Fibroblast of peridontal ligament (primary cell): ENCODE data around the gene POU6F2.
A peak's percentile ranks its signal among the peaks of the same experiment; 100 is the strongest.

Source experiments
- DNase-seq: peaks from one replicate; pipeline ENCODE4 v3.0.0-alpha.2; 2010; ENCODE audit errors: extremely low read depth

POU6F2 gene

DNA sequence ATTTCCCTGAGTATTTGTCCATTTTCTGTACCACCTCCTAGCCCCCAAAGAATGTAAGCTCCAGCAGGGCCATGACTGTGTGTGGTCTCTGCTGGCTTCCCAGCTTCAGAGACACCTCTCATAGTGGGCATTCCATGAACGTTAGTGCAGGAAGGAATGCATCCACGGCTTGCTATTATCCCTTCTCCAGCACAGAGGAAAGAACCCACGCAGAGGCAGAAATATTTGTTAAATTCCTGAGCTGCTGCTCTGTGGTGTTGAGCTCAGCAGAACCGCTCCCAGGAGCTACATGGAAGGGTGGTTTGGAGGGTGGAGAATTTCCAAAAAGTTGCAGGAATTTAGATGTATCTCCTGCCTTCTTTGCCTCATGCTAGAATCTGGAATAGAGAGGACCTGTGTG is 275.2 kb downstream of the POU6F2 start:
- DNase-seq: no peak

DNA sequence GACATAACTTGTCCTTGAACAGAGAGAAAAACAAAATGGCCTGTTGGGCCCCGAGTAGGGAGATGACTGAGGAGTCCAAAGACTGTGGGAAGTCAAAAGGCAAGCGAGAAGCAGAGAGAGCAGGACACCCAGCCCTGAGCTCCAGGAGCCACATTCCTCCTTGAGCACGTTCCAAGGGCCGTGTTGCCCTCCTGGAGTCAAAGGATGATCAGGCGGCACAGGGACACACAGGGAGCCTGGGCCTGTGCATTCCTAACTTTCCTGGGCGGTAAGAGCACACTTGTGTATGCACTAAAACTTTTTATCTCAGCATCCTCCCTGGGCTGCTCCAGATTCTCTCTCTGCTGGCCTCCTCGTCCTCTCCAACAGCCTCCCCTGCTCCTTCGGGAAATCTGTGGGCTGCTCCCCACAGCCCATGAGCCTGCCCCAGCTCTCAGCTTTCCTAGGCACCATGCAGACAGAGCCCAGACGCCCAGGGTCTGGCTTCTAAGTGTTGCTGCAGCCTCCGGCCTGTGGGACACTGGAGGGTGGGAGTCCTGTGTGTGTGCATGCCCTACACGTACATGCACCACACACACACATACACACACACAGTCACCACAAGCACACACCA is 281.8 kb downstream of the POU6F2 start:
- DNase-seq: no peak

DNA sequence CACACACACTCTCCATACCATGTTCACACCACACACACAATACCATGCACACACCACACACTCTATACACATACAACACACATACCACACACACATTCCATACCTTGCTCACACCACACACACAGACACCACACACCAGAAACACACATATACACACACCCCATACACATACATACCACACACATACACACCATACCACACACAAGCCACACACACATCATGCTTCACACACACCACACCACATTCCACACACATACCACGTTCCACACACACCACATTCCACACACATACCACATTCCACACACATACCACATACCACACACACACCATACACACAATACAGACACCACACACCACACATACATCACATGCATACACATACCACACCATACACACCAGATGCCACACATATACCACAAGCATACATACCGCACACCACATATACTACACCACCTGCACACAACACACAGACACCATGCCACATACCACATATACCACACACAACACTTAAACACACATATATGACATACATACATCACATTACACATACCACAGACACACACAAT is 282.7 kb downstream of the POU6F2 start:
- no peak for DNase-seq

DNA sequence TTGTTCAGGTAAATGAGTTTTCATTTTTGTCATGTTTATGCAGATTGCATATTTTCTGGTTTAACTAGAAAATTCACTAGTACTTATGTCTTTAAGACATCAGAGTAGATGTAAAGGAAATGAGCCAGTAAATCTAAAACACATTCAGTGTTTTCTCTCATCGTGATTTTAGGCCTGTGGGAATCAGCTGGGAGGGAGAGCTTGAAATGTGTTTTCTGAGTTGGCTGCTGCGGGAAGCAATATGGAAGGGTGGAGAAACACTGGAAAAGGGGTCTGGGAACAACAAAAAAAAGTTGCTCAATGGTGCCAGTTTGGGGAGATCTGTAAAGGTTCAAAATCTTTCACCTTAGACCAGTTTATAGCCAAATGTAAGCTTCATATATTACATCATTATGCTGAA is 284.1 kb downstream of the POU6F2 start:
- DNase-seq: no peak

DNA sequence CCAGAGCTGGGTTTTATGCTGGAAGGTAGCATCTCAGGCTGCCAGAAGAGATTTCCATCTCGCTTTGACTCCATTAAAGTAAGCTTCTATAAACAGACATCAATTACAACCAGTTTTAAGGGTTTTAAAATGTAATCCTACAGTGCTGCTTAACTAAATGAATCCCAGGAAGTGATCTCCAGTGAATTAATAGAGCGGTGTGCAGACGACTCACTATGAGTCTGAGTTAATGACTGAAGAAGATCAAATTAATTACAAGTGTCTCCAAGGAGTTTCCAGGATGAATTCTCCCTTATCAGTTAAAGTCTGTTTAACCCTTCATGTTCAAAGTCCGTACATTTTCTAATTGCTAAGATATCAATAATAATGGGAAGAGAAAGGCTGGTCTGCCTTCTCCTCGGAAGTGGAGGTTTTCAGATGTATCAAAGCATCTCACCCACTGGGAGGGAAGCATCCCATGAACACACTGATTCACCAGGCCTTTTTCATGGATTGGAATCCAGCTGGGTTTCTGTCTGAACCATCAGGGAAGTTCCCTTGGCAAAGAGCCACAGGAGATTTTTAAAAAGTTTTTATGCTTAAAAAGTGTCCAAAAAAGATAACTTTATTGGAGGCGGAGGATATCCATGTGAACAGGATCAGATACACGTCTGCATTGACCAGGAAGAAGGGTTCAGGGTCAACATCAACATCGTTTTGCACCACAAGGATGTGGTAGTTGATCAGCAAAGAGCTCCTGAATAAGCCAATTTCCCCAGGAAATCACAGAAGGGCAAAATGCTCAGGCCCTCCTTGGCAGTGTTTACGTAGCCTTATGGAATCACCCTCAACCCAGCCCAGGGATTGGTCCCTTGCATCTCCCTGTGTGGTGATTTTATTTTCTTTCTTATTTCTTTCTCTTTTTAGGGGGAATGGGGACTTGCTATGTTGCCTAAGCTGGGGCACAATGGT is 288.2 kb downstream of the POU6F2 start:
- no peak for DNase-seq

DNA sequence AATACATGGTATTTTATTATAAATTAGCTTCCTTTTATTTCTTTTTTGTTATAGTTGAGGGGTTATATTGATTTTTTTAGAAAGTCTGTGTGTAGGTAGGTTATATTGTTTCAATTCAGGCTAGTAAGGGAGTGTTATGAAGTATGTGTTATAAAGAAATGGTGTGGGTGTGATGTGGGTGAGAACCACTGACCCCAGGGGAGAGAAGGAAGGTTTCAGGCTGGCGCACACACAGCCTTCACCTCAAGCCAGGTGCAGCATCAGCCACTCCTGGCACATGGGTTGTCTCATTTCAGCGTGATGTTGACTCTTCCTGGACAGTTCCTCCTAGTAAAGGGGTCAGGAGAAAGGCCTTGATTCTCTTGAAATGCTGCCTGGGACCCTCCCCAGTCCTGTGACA is 291.3 kb downstream of the POU6F2 start:
- DNase-seq: no peak

DNA sequence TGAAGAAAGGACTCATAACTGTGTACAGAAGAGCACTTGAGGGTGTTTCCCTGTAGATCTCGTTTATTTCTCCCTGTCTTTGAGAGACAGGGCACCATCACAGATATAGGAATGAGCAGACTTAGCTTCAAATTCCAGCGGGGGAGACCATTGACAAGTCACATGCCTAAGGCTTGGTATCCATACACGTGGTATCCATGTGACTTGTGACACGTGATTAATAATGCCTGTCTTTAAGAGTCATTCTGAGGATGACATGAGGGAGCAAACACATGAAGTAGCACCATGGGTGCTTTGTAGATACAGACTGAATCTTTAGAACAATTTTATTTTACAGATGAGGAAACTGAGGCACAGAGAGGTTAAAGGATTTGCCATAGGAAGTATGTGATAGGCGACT is 292.3 kb downstream of the POU6F2 start:
- DNase-seq: no peak

DNA sequence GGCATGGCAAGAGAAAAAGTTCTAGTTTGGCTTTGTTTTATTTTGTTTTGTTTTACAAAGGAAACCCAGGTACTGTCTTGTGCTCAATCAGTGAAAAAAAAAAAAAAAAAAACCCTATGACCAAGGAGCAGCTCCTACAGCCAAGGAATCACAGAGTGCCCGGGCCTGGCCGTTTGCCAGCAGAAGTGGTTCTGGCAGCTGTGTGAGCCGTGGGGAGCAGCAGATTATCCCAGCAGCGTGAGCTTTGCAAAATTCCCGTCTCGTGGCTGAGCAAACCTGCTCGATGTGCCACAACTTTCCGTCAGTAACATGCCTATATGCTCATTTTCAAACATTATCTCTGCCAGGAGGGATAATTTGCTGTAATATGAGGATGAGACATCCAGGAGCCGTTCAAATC is 293.7 kb downstream of the POU6F2 start:
- DNase-seq: peak; percentile 4

DNA sequence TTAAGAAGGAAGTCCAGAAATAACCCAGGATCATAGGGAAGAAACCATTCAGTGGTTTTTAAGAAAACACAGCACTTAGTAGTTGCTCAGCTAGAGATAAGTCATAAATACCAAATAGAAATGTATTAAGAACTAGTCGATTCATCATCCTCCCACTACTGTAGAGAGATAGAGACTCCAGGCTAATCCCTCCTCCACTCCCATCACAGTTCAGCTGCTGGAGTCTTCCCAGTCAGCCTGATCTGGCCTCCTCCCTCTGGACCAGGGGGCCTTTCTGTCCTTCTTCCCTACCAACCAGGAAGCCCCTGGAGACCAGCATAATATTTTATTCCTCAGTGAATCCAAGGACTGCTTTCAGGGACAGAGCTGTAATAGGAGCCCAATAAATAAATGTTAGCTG is 294.4 kb downstream of the POU6F2 start:
- no peak for DNase-seq

DNA sequence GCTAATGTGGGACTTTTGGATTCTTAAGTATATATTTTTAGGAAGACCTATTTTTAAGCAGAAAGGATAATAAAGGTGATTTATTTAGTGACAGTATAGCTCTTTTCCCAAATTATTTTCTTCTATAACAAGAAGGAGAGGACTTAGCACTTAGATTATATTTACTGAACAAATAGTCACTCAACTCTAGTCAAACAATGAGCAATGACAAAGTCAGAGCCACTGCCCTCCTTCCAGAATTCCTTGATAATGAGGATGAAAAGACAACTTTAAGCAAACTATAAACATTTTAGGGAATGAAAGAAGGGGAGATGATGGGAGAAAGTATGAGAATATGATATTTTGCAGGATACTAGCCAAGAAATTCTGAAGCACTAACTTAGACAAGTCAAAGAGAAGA is 295.0 kb downstream of the POU6F2 start:
- DNase-seq: no peak

DNA sequence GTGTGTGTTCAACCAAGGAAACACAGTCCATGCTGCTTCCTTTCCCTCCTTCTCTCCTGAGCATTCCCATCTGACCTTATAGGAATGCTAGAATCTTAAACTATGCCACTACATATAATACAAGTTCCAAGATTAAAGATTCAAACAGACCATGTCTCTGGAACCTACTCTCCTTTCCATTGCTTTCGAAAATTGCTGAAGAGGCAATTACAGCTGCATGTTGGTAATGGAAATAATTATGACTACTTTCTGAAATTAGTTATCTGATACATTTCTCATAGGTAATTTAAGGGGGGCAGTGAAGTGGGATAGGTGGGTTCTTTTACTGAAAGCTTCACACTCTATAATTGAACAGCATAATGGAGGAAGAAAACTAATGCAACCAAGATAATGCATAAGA is 302.6 kb downstream of the POU6F2 start:
- no peak for DNase-seq

DNA sequence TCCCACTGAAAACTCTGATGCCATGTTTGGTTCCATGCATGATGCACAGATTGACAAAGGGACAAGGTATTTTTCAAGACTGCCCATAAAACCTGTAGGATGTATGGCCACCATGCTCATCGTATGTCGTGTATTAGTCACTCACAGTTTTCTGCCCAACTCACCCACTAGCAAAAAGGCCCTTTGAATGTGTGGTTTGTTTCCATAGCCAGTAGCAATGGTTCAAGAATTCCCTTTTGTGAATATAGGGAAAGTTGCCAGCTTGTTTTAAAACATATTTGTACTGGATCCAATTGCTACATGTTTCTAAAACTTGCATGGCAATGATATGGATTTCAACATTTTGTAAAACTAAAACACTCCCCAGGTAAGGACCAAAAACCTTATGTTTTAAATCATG is 307.5 kb downstream of the POU6F2 start:
- no peak for DNase-seq

DNA sequence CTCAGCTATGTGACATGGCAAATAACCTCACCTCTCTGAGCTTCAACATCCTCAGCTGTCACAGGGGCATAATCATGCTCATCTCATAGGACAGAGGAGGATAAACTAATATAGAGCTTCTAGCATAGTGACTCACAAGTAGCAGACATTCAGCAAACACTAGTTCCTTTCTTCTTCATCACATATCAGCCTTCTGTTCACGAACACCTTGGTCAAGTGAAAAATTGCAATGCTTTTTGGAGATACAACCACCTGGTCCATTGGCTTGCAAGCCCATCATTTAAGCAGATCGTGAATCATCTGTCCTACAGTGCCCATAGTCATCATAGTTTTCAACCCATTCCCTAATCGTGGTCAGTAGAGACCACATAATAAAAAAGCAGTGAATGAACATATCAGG is 310.6 kb downstream of the POU6F2 start:
- no peak for DNase-seq

DNA sequence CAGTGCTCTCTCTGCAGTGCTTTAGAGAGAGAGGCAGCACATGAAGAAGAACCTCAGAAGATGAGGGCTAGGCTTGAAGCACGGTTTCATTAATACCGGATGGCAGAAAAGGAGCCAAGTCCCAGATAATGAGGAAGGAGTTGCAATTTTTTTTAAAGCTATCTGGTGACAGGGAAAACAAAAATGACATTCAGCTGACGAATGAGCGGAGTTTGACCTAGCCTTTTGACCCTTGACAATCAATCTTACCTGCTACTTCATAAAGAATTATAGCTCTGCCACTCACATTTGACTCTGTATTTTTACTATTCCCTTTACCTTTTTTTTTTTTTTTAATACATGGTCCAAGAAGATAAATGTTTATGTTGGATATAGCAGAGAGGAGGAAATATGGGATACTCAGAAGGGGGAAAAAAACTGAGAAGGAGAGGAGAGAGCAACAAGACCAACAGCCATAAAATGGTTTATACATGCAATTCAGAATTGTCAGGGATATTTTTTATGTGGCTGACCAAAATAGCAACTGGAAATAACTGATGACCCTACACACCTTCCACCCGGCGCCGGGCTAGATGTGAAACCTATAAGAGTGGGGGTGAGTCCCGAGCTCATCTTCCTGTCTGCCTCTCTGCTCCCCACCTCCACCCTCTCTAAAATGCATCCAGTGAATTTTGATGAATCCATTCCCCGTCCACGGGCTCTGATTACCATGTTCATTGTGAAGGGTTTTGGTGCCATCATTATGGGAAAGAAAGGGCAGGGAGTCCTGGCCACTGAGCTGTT is 314.1 kb downstream of the POU6F2 start:
- DNase-seq: no peak

DNA sequence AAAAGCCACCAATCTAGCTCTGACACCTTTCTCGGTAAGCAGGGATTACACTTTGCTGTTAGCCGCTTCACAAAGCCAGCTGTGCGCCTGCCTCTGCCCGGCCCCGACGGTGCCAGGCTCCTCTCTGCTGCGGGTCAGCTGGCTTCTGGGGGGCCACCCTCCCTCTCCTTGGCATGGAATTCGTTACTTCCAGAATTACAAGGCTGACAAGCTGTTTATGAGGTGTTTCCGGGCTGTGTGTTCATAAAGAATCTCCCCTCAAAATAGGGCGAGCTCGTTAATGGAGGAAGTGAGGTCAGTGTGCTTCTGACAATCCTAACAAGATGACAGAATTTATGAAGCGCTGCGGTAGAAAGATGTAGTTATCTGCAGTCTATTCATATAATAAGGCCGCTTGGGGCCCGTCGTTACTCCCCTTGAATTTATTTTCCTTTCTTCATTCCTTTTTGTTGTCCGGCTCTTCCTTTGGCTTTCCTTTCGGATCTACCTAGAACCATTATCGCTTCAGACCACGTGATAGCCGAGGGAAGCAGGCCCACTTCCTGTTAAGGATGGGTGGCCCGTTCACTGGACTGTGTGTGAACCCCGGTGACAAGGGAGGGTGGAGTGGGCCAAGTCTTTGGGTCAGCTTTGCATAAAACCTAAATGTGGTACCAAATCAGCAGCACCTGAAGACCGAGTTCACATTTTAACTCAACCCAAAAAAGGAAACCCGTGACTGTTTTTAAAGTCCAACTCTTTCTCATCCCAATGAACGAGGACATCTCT is 315.5 kb downstream of the POU6F2 start:
- no peak for DNase-seq

DNA sequence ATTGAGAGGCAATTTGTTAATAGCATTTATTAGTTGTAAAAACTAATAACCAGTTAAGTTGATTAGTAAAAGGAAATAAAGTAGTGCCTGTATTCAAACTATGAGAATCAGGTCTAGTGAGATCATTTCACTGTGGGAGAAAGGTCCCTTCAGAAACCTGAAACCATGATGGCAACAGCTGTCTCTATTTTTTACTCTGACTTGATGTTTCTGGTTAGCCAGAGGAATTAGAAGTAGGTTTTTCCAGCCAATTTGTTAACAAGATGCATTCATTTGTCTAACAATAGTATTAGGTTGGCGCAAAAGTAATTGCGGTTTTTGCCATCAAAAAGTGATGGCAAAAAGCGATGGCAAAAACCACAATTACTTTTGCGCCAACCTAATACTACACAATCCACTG is 316.3 kb downstream of the POU6F2 start:
- no peak for DNase-seq

DNA sequence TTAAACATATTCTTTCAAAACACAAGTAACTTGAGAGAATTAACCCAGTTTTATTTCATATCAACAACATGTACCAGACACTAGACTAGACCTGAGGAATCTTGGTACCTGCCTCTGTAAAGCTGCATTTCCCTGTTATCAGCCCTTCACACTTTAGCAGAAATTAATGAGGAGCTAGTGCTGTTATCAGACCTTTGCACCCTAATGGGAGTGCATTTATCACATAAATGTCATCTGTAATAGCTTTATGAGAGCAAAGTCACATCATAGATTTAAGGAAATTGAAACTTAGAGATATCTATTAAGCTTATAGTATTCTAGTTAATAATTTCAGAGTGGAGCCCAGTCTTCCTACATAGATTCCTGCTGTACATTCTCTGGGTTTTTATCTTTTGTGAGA is 318.1 kb downstream of the POU6F2 start:
- no peak for DNase-seq

DNA sequence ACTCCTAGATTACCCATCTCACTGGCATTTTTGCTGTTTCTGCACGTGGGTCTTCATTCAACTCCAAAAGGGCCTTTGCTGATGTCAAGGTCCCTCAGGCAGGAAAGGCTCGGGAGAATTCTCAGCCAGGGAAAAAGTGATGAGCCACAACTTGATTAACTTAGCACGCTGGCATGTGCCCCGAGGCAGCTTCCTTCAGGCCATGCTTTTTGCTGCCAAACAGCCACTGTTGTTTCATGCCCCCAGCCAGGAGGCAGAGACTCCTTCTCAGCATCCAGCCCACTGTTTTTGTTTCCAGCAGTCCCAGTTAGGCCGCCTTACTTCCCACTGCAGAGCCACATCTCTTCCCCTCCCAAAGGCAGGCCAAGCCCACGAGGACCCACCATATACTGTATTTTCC is 322.0 kb downstream of the POU6F2 start:
- no peak for DNase-seq

DNA sequence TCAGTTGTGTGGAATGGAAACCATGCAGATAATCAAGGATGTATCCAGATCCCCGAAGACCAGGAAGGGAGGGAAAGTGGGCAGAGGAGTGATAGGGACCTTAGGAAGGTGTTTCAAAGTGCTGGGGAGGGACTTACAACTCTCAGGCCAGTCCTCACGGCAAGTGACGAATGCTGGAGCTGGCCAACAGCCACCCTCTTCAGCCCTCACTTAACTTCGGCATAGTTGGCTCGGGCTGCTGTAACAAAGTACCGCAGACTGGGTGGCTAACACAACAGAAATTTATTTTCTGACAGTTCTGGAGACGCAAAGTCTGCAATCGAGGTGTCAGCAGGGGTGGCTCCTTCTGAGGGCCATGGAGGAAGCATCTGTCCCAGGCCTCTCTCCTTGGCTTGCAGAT is 322.6 kb downstream of the POU6F2 start:
- DNase-seq: no peak

DNA sequence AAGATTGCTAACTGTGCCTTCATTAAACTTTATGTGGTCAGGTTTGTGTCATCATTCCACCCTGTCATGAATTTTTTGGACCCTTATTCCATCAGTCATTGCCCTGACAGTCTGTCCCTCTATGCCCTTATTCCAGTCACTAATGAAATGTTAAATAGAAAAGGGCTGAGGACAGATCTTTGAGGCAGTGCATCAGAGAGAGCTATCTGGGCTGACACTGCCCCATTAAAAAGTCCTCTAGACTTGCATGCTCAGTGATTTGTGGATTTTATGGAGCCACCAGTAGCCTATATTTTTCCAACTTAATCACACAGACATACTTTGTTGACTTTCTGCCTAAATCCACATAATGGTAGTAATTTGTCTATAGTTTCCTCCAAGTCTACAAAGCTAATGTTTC is 323.8 kb downstream of the POU6F2 start:
- no peak for DNase-seq

DNA sequence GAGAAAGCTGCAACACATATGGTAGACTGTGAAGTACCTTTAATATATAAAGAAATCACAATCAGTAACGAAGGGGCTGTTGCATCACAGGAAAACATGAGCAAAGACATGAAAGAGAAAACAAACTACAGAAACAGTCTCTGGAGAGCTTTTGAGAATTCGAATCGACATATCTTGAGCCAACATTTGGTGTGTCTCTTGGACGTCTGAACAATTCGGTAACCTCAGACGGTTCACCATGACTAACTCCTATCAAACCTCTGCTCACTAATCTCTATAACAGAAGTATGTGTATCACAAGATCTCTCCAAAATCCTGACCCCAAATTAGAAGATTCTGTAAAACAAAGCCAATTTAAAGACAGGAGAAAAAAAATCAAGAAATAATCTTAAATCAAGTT is 326.5 kb downstream of the POU6F2 start:
- DNase-seq: no peak
